ENCODE measurements around the gene PJA1.

The PJA1 gene

GRCh38 chrX:69165087-69165651, at the start of gene PJA1:
Gene PJA1 (minus strand): TSS chrX:69165453. CDS start chrX:69163073, 2,380 bp downstream.
- DNase-seq (ENCODE audit: low spot score): peak; percentile 4

- no peak for DNase-seq (ENCODE audit: low spot score)
These were observed 49.2 kb upstream of the PJA1 start for GRCh38 chrX:69214463-69214862.

- no peak for DNase-seq (ENCODE audit: low spot score)
These were observed 46.4 kb upstream of the PJA1 start for GRCh38 chrX:69211701-69212100.

- DNase-seq (ENCODE audit: low spot score): no peak
These were observed 45.3 kb upstream of the PJA1 start for GRCh38 chrX:69210581-69210980.

GRCh38 chrX:69207216-69207615, 42.0 kb upstream of the PJA1 start:
- DNase-seq (ENCODE audit: low spot score): no peak

GRCh38 chrX:69203638-69204037, 38.4 kb upstream of the PJA1 start:
- DNase-seq (ENCODE audit: low spot score): no peak

- no peak for DNase-seq (ENCODE audit: low spot score)
These were observed 32.4 kb upstream of the PJA1 start for GRCh38 chrX:69197690-69198089.

GRCh38 chrX:69196666-69197065, 31.4 kb upstream of the PJA1 start:
- DNase-seq (ENCODE audit: low spot score): no peak

- DNase-seq (ENCODE audit: low spot score): no peak
These were observed 30.6 kb upstream of the PJA1 start for GRCh38 chrX:69195810-69196209.

GRCh38 chrX:69195192-69195591, 29.9 kb upstream of the PJA1 start:
- no peak for DNase-seq (ENCODE audit: low spot score)

- no peak for DNase-seq (ENCODE audit: low spot score)
These were observed 27.4 kb upstream of the PJA1 start for GRCh38 chrX:69192603-69193002.

GRCh38 chrX:69189576-69190371, 24.5 kb upstream of the PJA1 start:
- no peak for DNase-seq (ENCODE audit: low spot score)

- DNase-seq (ENCODE audit: low spot score): no peak
These were observed 21.4 kb upstream of the PJA1 start for GRCh38 chrX:69186651-69187050.

GRCh38 chrX:69185886-69186285, 20.6 kb upstream of the PJA1 start:
- DNase-seq (ENCODE audit: low spot score): no peak

GRCh38 chrX:69185141-69185540, 19.9 kb upstream of the PJA1 start:
- DNase-seq (ENCODE audit: low spot score): no peak

GRCh38 chrX:69182818-69183380, 17.6 kb upstream of the PJA1 start:
- DNase-seq (ENCODE audit: low spot score): no peak

- no peak for DNase-seq (ENCODE audit: low spot score)
These were observed 14.2 kb upstream of the PJA1 start for GRCh38 chrX:69179380-69179911.

- DNase-seq (ENCODE audit: low spot score): no peak
These were observed 13.3 kb upstream of the PJA1 start for GRCh38 chrX:69178592-69178991.

GRCh38 chrX:69177511-69178162, 12.4 kb upstream of the PJA1 start:
- no peak for DNase-seq (ENCODE audit: low spot score)

- DNase-seq (ENCODE audit: low spot score): no peak
These were observed 10.8 kb upstream of the PJA1 start for GRCh38 chrX:69176053-69176452.

GRCh38 chrX:69173906-69174305, 8.7 kb upstream of the PJA1 start:
- no peak for DNase-seq (ENCODE audit: low spot score)

- DNase-seq (ENCODE audit: low spot score): no peak
These were observed 7.7 kb upstream of the PJA1 start for GRCh38 chrX:69172937-69173336.

GRCh38 chrX:69170319-69170718, 5.1 kb upstream of the PJA1 start:
- no peak for DNase-seq (ENCODE audit: low spot score)
